IMR-90 (cell line): ENCODE measurements around the gene SLC7A4. TPM values are rescaled to one million over a fixed set of nuclear protein-coding genes. Genes with fewer than 3 reads are reported as not detected.

ENCODE experiments used
- ATAC-seq: fragments of 200-7000 bp; cut with Tn5 transposase; 2 replicates; pipeline ENCODE4 v1.9.1; 2020; ENCODE audit warnings: low read depth, mild to moderate bottlenecking, moderate library complexity
- BruUV-seq: library from RNA; stranded (reverse); fragments of 400-500 nt; replicated peaks from 2 replicates; lab custom pipeline; 2021; lab: Mats Ljungman, UMichigan
- CTCF ChIA-PET: fragments of 300-600 bp; formaldehyde crosslinking; extraction: SDS; loops from one replicate; lab custom pipeline; 2021; ENCODE audit warnings: antibody characterized with exemption; lab: Yijun Ruan, JAX
- POLR2A ChIA-PET: fragments of 300-600 bp; sonication (Branson Sonifier 250); formaldehyde crosslinking; loops from one replicate; lab custom pipeline; 2022; ENCODE audit warnings: antibody characterized with exemption; ENCODE audit not compliant: unreplicated experiment; lab: Charles Lee
- DNase-seq: peaks from one replicate; pipeline ENCODE4 v3.0.0; 2013
- H2AFZ ChIP-seq: replicated peaks from 2 replicates; pipeline ENCODE3; 2013; ENCODE audit warnings: low read length, mild to moderate bottlenecking; ENCODE audit not compliant: poor library complexity
- H2AK5ac ChIP-seq: 2 replicates; pipeline ENCODE4 v1.6.1; 2013; ENCODE audit warnings: low read depth, low read length, inconsistent platforms
- H2AK9ac ChIP-seq: replicated peaks from 2 replicates; pipeline ENCODE3; 2013; ENCODE audit warnings: mild to moderate bottlenecking, low read depth, low read length, moderate library complexity; ENCODE audit not compliant: poor library complexity
- H2BK120ac ChIP-seq: 2 replicates; pipeline ENCODE4 v1.6.1; 2013; ENCODE audit warnings: low read depth, low read length, inconsistent platforms
- H2BK15ac ChIP-seq: 3 replicates; pipeline ENCODE4 v1.6.1; 2013; ENCODE audit warnings: low read depth, low read length, inconsistent platforms
- H2BK20ac ChIP-seq: 2 replicates; pipeline ENCODE4 v1.6.1; 2013; ENCODE audit warnings: low read depth, mild to moderate bottlenecking, inconsistent platforms, low read length, moderate library complexity
- H2BK5ac ChIP-seq: 2 replicates; pipeline ENCODE4 v1.6.1; 2013; ENCODE audit warnings: mild to moderate bottlenecking, low read depth, low read length, inconsistent platforms; ENCODE audit not compliant: poor library complexity, severe bottlenecking
- H3K14ac ChIP-seq: replicated peaks from 2 replicates; pipeline ENCODE4 v1.6.1; 2013; ENCODE audit warnings: low read depth, low read length, inconsistent platforms
- H3K18ac ChIP-seq: 2 replicates; pipeline ENCODE4 v1.6.1; 2013; ENCODE audit warnings: low read depth, low read length, control low read depth
- H3K23ac ChIP-seq: 2 replicates; pipeline ENCODE4 v1.6.1; 2013; ENCODE audit warnings: low read depth, low read length, inconsistent platforms
- H3K27ac ChIP-seq: 2 replicates; pipeline ENCODE4 v1.5.1; 2013; ENCODE audit warnings: mild to moderate bottlenecking, control low read depth, low read length; ENCODE audit not compliant: insufficient read depth
- H3K27me3 ChIP-seq: 2 replicates; pipeline ENCODE4 v1.6.1; 2013; ENCODE audit warnings: low read length; ENCODE audit not compliant: control insufficient read depth, insufficient read depth
- H3K36me3 ChIP-seq: 2 replicates; pipeline ENCODE4 v1.6.1; 2013; ENCODE audit warnings: low read length, mixed read lengths; ENCODE audit not compliant: control insufficient read depth, insufficient read depth
- H3K4ac ChIP-seq: 2 replicates; pipeline ENCODE4 v1.6.1; 2013; ENCODE audit warnings: low read depth, low read length, inconsistent platforms
- H3K4me1 ChIP-seq: 2 replicates; pipeline ENCODE4 v1.6.1; 2013; ENCODE audit warnings: low read length, mixed read lengths; ENCODE audit not compliant: control insufficient read depth, insufficient read depth
- H3K4me2 ChIP-seq: 2 replicates; pipeline ENCODE4 v1.6.1; 2013; ENCODE audit warnings: low read depth, mild to moderate bottlenecking, control low read depth, low read length, moderate library complexity
- H3K4me3 ChIP-seq: 2 replicates; pipeline ENCODE4 v1.5.1; 2013; ENCODE audit warnings: low read depth, mild to moderate bottlenecking, control low read depth, low read length, moderate library complexity; ENCODE audit not compliant: insufficient read depth
- H3K56ac ChIP-seq: 2 replicates; pipeline ENCODE4 v1.6.1; 2013; ENCODE audit warnings: low read length, inconsistent platforms; ENCODE audit not compliant: insufficient read depth; ENCODE audit errors: extremely low read depth
- H3K79me1 ChIP-seq, 2 experiments: 2 replicates each; pipeline ENCODE4 v1.6.1; 2013; ENCODE audit warnings: low read length in 2 of 2, inconsistent platforms in 1 of 2, low read depth in 1 of 2
- H3K9ac ChIP-seq: 2 replicates; pipeline ENCODE4 v1.6.1; 2013; ENCODE audit warnings: low read depth, low read length, control low read depth
- H3K9me1 ChIP-seq: 2 replicates; pipeline ENCODE4 v1.6.1; 2013; ENCODE audit warnings: low read length, inconsistent platforms; ENCODE audit not compliant: insufficient read depth
- H3K9me3 ChIP-seq: 2 replicates; pipeline ENCODE4 v1.6.1; 2013; ENCODE audit warnings: low read length; ENCODE audit not compliant: control insufficient read depth, insufficient read depth
- H4K20me1 ChIP-seq: 2 replicates; pipeline ENCODE4 v1.6.1; 2013; ENCODE audit warnings: low read length, inconsistent platforms; ENCODE audit not compliant: insufficient read depth
- H4K5ac ChIP-seq: 2 replicates; pipeline ENCODE4 v1.6.1; 2013; ENCODE audit warnings: mild to moderate bottlenecking, low read depth, low read length, control low read depth
- H4K8ac ChIP-seq, 2 experiments: 2 replicates each; pipeline ENCODE4 v1.6.1; 2013; ENCODE audit warnings: low read depth in 2 of 2, low read length in 2 of 2, control low read depth in 1 of 2, inconsistent platforms in 1 of 2
- H4K91ac ChIP-seq: 2 replicates; pipeline ENCODE4 v1.6.1; 2013; ENCODE audit warnings: low read depth, low read length, inconsistent platforms; ENCODE audit not compliant: insufficient read depth
- BHLHE40 ChIP-seq: fragments of 150-350 bp; IDR thresholded peaks from 2 replicates; pipeline ENCODE4 v1.6.1; 2016; ENCODE audit warnings: mild to moderate bottlenecking, low read depth, low read length
- CEBPB ChIP-seq: IDR thresholded peaks from 2 replicates; pipeline ENCODE4 v1.6.1; 2012; ENCODE audit warnings: low read depth, low read length, improper control_type of control experiment
- CHD1 ChIP-seq: IDR thresholded peaks from 2 replicates; pipeline ENCODE4 v1.6.1; 2012; ENCODE audit warnings: low read depth, low read length, improper control_type of control experiment
- CTCF ChIP-seq: conservative IDR thresholded peaks from 2 replicates; pipeline ENCODE4 v1.5.1; 2012; ENCODE audit warnings: mild to moderate bottlenecking, low read depth, low read length, improper control_type of control experiment
- ELK1 ChIP-seq: fragments of 150-350 bp; IDR thresholded peaks from 2 replicates; pipeline ENCODE4 v1.6.1; 2016; ENCODE audit warnings: low read depth, mild to moderate bottlenecking, low read length, moderate library complexity, borderline replicate concordance
- FOS ChIP-seq: fragments of 150-350 bp; IDR thresholded peaks from 2 replicates; pipeline ENCODE4 v1.6.1; 2016; ENCODE audit warnings: low read depth, low read length
- MAFK ChIP-seq: IDR thresholded peaks from 2 replicates; pipeline ENCODE4 v1.6.1; 2012; ENCODE audit warnings: low read depth, low read length, improper control_type of control experiment
- MAZ ChIP-seq: IDR thresholded peaks from 2 replicates; pipeline ENCODE4 v1.6.1; 2012; ENCODE audit warnings: low read depth, mild to moderate bottlenecking, low read length, improper control_type of control experiment, moderate library complexity, borderline replicate concordance
- MXI1 ChIP-seq: IDR thresholded peaks from 2 replicates; pipeline ENCODE4 v1.6.1; 2012; ENCODE audit warnings: low read depth, mild to moderate bottlenecking, low read length, moderate library complexity, borderline replicate concordance
- NFE2L2 ChIP-seq: fragments of 150-350 bp; IDR thresholded peaks from 2 replicates; pipeline ENCODE4 v1.6.1; 2016; ENCODE audit warnings: low read depth, mild to moderate bottlenecking, low read length
- POLR2A ChIP-seq: IDR thresholded peaks from 2 replicates; pipeline ENCODE4 v1.6.1; 2012; ENCODE audit warnings: mild to moderate bottlenecking, low read depth, low read length
- RAD21 ChIP-seq: IDR thresholded peaks from 2 replicates; pipeline ENCODE4 v1.6.1; 2012; ENCODE audit warnings: low read length, improper control_type of control experiment
- RCOR1 ChIP-seq: IDR thresholded peaks from 2 replicates; pipeline ENCODE4 v1.6.1; 2012; ENCODE audit warnings: mild to moderate bottlenecking, low read length, improper control_type of control experiment; ENCODE audit not compliant: insufficient replicate concordance
- RFX5 ChIP-seq: IDR thresholded peaks from 2 replicates; pipeline ENCODE4 v1.8.0; 2012; ENCODE audit warnings: low read depth, mild to moderate bottlenecking, low read length, moderate library complexity
- SMC3 ChIP-seq: fragments of 150-350 bp; IDR thresholded peaks from 2 replicates; pipeline ENCODE4 v1.6.1; 2016; ENCODE audit warnings: low read depth, mild to moderate bottlenecking, antibody characterized with exemption, low read length, moderate library complexity
- WGBS, 2 experiments: methylation state at CpG; one replicate each; pipeline versions ENCODE4 v1.1.5 to v1.1.7; 2013; ENCODE audit warnings: missing lambda C conversion rate in 2 of 2; ENCODE audit not compliant: insufficient read length in 1 of 2; ENCODE audit errors: extremely low coverage in 2 of 2; 5-methylcytosine and 5-hydroxymethylcytosine counted together
- dilution Hi-C: fragments of 300-500 bp; cut with HindIII; formaldehyde crosslinking; loops from one replicate; pipeline ENCODE4 v1.14.3; 2018; ENCODE audit warnings: low sequenced_read_pairs; ENCODE audit not compliant: unreplicated experiment
- in situ Hi-C: fragments of 300-500 bp; cut with MboI; formaldehyde crosslinking; loops from 3 replicates; pipeline ENCODE4 v1.14.3; 2019; ENCODE audit warnings: low sequenced_read_pairs, inconsistent platforms, mixed read lengths
- intact Hi-C: fragments of 100-400 bp; cut with micrococcal nuclease; formaldehyde crosslinking; loops from 2 replicates; pipeline ENCODE4 v1.10.0; 2022
- polyA plus RNA-seq, 3 experiments: library from polyadenylated mRNA; depleted of rRNA; stranded (reverse); fragments of >200 nt; gene quantifications; 2 replicates each; pipeline ENCODE4 v1.2.3, GENCODE V29; 2012; ENCODE audit warnings: low replicate concordance in 1 of 3
- total RNA-seq: library from RNA; depleted of rRNA; stranded (reverse); fragments of >200 nt; gene quantifications from 2 replicates; pipeline ENCODE4 v1.2.3, GENCODE V29; 2012
- TF ChIP-seq, protein P1 (sequence below): fragments of 150-350 bp; IDR thresholded peaks from 2 replicates; pipeline ENCODE4 v1.6.1; 2017; ENCODE audit warnings: mild to moderate bottlenecking, antibody characterized with exemption, low read length, low read depth

The SLC7A4 gene
- total and polyA plus RNA-seq, 2 of the 4 experiments (the other 2 are of a cell fraction) = 0.03 TPM; not detected in 1

DNA sequence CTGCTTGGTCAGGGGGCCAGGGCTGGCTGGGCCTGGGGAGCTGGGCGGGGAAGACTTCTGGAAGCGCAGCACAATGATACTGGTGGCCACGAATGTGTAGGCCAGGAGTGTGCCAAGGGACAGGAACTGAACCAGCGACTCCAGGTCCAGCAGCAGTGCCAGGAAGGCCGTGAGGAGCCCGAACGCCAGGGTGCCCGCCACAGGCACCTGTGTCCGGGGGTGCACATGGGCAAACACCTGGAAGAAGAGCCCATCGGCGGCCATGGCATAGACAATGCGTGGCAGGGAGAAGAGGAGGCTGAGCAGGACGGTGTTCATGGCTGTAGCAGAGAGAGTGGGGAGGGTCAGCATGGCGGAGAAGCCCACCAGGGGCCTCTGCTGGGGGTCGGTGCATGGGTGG lies 2.3 kb downstream of the SLC7A4 start:
- Histone ChIP-seq H3K9ac (no peak overlapping the region), H3K27me3 (peaks cover 34% of the 10 kb centered on the region), H4K8ac (no peak overlapping the region), H3K4me2 (no peak overlapping the region), H3K4me1 (peaks cover 3% of the 10 kb centered on the region; the same call in 1 of the 2 replicates), H4K91ac (no peak overlapping the region), H4K5ac (no peak overlapping the region), H3K36me3 (no peaks in the 10 kb centered on the region), H3K4ac (no peak overlapping the region), H3K56ac (no peak overlapping the region), H2BK120ac (no peak overlapping the region), H3K14ac (no peak overlapping the region), H3K9me1 (no peaks in the 10 kb centered on the region), H2AK5ac (no peak overlapping the region), H3K79me1 (no peaks in the 10 kb centered on the region), H4K20me1 (no peaks in the 10 kb centered on the region), H3K9me3 (no peaks in the 10 kb centered on the region), H2BK5ac (no peak overlapping the region), H2BK20ac (no peak overlapping the region), H3K18ac (no peak overlapping the region), H3K4me3 (no peak overlapping the region), H3K23ac (no peak overlapping the region), H2AFZ (no peak overlapping the region), H2AK9ac (no peak overlapping the region), H3K27ac (no peak overlapping the region), H2BK15ac (no peak overlapping the region)
- intact Hi-C loops (no loop called here), in situ Hi-C loops (no loop called here), dilution Hi-C loops (no loop called here)
- TF ChIP-seq CHD1 = no peak
- no peak for TF ChIP-seq CEBPB
- TF ChIP-seq RAD21 = no peak
- TF ChIP-seq FOS = no peak
- no peak for TF ChIP-seq ELK1
- TF ChIP-seq MAZ = no peak
- TF ChIP-seq SMC3 = no peak
- TF ChIP-seq NFE2L2 = no peak
- TF ChIP-seq MAFK = no peak
- TF ChIP-seq MXI1 = no peak
- no peak for TF ChIP-seq CTCF
- TF ChIP-seq, protein P1, sequence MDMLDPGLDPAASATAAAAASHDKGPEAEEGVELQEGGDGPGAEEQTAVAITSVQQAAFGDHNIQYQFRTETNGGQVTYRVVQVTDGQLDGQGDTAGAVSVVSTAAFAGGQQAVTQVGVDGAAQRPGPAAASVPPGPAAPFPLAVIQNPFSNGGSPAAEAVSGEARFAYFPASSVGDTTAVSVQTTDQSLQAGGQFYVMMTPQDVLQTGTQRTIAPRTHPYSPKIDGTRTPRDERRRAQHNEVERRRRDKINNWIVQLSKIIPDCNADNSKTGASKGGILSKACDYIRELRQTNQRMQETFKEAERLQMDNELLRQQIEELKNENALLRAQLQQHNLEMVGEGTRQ = no peak
- TF ChIP-seq RFX5 = no peak
- TF ChIP-seq POLR2A = no peak
- no peak for TF ChIP-seq RCOR1
- TF ChIP-seq BHLHE40 = no peak
- ChIA-PET CTCF (no interaction called here), POLR2A (no interaction called here)
- ATAC-seq (no peak), DNase-seq (no peak)
- no TSS peak for BruUV-seq
- 87% methylated on average over 7 of the region's 15 CpGs; no CpG with 5 or more reads in 1 of the 2 experiments for WGBS, 2 experiments
